Pancreas (tissue), 10 donors: ENCODE data around the gene ACSS1. TPM values are rescaled to one million over a fixed set of nuclear protein-coding genes. Genes with fewer than 3 reads are reported as not detected.

Experiments used
- ATAC-seq, 4 donors: fragments of 200-7000 bp; cut with Tn5 transposase; one replicate each; pipeline versions ENCODE4 v1.8.0 to v1.9.1; 2020; ENCODE audit warnings: mild to moderate bottlenecking in 4 of 4, moderate library complexity in 4 of 4
- DNase-seq, 6 donors: peaks; one replicate each; pipeline ENCODE4 v3.0.0-alpha.2; 2020
- FAIRE-seq: peaks from 2 replicates; lab custom pipeline; 2012; peaks lifted over from hg19 to GRCh38; lab: Jason Lieb, UNC
- H3K27ac ChIP-seq, 4 donors: fragments of 200-600 bp; sonication (generic); 1 replicate in 3 of 4; 2 replicates in 1 of 4; pipeline versions ENCODE4 v1.5.0 to v1.8.0; 2020
- H3K27me3 ChIP-seq, 4 donors: fragments of 200-600 bp; one replicate each; pipeline ENCODE4 v1.8.0; 2021
- H3K36me3 ChIP-seq, 3 donors: fragments of 200-600 bp; sonication (generic) in 1 of 3; one replicate each; pipeline versions ENCODE4 v1.5.0 to v1.8.0; 2020 to 2021
- H3K4me1 ChIP-seq, 3 donors: fragments of 200-600 bp; one replicate each; pipeline ENCODE4 v1.8.0; 2021
- H3K4me3 ChIP-seq, 4 donors: fragments of 200-600 bp; sonication (generic) in 2 of 4; one replicate each; pipeline versions ENCODE4 v1.5.0 to v1.8.0; 2020 to 2021
- H3K9me3 ChIP-seq, 4 donors: fragments of 200-600 bp; one replicate each; pipeline ENCODE4 v1.8.0; 2021
- CTCF ChIP-seq, 4 donors: fragments of 200-600 bp; sonication (generic) in 3 of 4; IDR thresholded peaks; one replicate each; pipeline versions ENCODE4 v1.5.0 to v1.8.0; 2021; ENCODE audit warnings: antibody characterized with exemption in 4 of 4
- WGBS, 2 donors: extraction: QIAGEN DNeasy Blood & Tissue Kit; methylation state at CpG; one replicate each; pipeline ENCODE4 v1.1.7; 2013; 5-methylcytosine and 5-hydroxymethylcytosine counted together
- intact Hi-C, 3 donors: fragments of 100-400 bp; cut with DNase I; formaldehyde crosslinking; loops; one replicate each; pipeline versions ENCODE4 v1.11.1 to v1.14.2; 2022
- polyA plus RNA-seq, 2 donors: library from polyadenylated mRNA; stranded (reverse); fragments of 200-250 nt; gene quantifications; one replicate each; pipeline ENCODE4 v1.2.3, GENCODE V29; 2013
- total RNA-seq, 6 donors: library from RNA; stranded (reverse); fragmentation: NEBNext Ultra II Directional in 4 of 6; extraction: Animal tissue kit (Norgen Biotek cat#: 25700) in 4 of 6; gene quantifications; one replicate each; pipeline versions ENCODE4 v1.2.1 to v1.2.4, GENCODE V29; 2021 to 2023
- donor health status: healthy with polysubstance abuse.
- donor health status: DM: no; HTN: no; CAD: no; lungs with moderate emphysema.
- donor health status: DM: no; HTN: no; CAD: no.
- donor health status: control.
- donor health status: control.
- donor health status: Bipolar disorder and iron deficiency.
- donor health status: DM: yes; HTN: yes; CAD: no.
- donor health status: DM: no; HTN: no; CAD: no.
- donor health status: DM: no; HTN: no; CAD: no.
- donor health status: DM: yes; HTN: yes; CAD: no.

Gene ACSS1
- total and polyA plus RNA-seq, 8 donors: 30.4 to 47.2 (median 36.0) TPM

GRCh38 chr20:24993337-24994185, 64.4 kb downstream of the ACSS1 start:
- no peak for DNase-seq
- peak overlapping the region; percentile 84 to 96 (median 90) for H3K27ac ChIP-seq
- ATAC-seq: peak; percentile 51 to 72 (median 59)
- WGBS, 2 donors: 14 to 19% methylated on average over 9 of the region's 9 CpGs
- peaks cover 5 to 32% (median 8%) of the 10 kb centered on the region in 3 donors for H3K4me1 ChIP-seq
- no peaks in the 10 kb centered on the region for H3K36me3 ChIP-seq
- peak in 3 of 4 donors; percentile 16 to 17 (median 17) for TF ChIP-seq CTCF (IDR thresholded peaks at IDR 0.05)
- FAIRE-seq: peak; percentile 51
- no peaks in the 10 kb centered on the region for H3K9me3 ChIP-seq
- intact Hi-C loops: loop anchor here (2.0 to 10.0 kb wide), 4 partner anchors 71 to 181 kb away; no protein-coding TSS in a partner anchor
- no peaks in the 10 kb centered on the region for H3K27me3 ChIP-seq
- peak overlapping the region in 3 of 4 donors; percentile 67 to 90 (median 70) for H3K4me3 ChIP-seq

GRCh38 chr20:24992487-24993205, 65.3 kb downstream of the ACSS1 start, which contains the start of gene APMAP:
Gene APMAP, minus strand, starts transcription at chr20:24992751. Its CDS starts 63 bp downstream, at chr20:24992688.
- DNase-seq (peak; percentile 93 to 97 (median 96)), FAIRE-seq (no peak), ATAC-seq (peak; percentile 94 to 97 (median 96))
- TF ChIP-seq CTCF (IDR thresholded peaks at IDR 0.05): no peak
- 0% methylated on average over 67 to 69 of the region's 69 CpGs for WGBS, 2 donors
- intact Hi-C loops: loop anchor here in 2 of 3 donors (10.0 kb wide), 2 partner anchors 72 to 182 kb away; no protein-coding TSS in a partner anchor
- Histone ChIP-seq H3K27me3 (no peaks in the 10 kb centered on the region), H3K9me3 (no peaks in the 10 kb centered on the region), H3K36me3 (no peaks in the 10 kb centered on the region), H3K27ac (peak within 1 kb of the TSS; percentile 84 to 96 (median 90)), H3K4me1 (peaks cover 5 to 32% (median 8%) of the 10 kb centered on the region in 3 donors), H3K4me3 (peak within 1 kb of the TSS; percentile 48 to 90 (median 68))

- H3K27me3 ChIP-seq: no peaks in the 10 kb centered on the region
- FAIRE-seq (no peak), ATAC-seq (peak; percentile 22 to 34 (median 26)), DNase-seq (peak in 2 of 6 donors; percentile 64 to 71)
- H3K27ac ChIP-seq: peak overlapping the region; percentile 84 to 96 (median 90)
- H3K36me3 ChIP-seq: no peaks in the 10 kb centered on the region
- no peak for TF ChIP-seq CTCF (IDR thresholded peaks at IDR 0.05)
- no peaks in the 10 kb centered on the region for H3K9me3 ChIP-seq
- WGBS, 2 donors: 0 to 1% methylated on average over 34 to 36 of the region's 36 CpGs
- intact Hi-C loops: loop anchor here in 2 of 3 donors (10.0 kb wide), 2 partner anchors 73 to 183 kb away; no protein-coding TSS in a partner anchor
- peak overlapping the region; percentile 48 to 90 (median 68) for H3K4me3 ChIP-seq
- peaks cover 5 to 32% (median 8%) of the 10 kb centered on the region in 3 donors for H3K4me1 ChIP-seq
Measured at GRCh38 chr20:24991897-24992486, 65.9 kb downstream of the ACSS1 start.

- H3K4me3 ChIP-seq: peak overlapping the region in 1 of 4 donors; percentile 90
- DNase-seq: no peak
- intact Hi-C loops: loop anchor here in 2 of 3 donors (10.0 kb wide), 2 partner anchors 74 to 184 kb away; no protein-coding TSS in a partner anchor
- H3K27me3 ChIP-seq: no peaks in the 10 kb centered on the region
- no peak for ATAC-seq
- H3K36me3 ChIP-seq: no peaks in the 10 kb centered on the region
- peaks cover 5 to 32% (median 8%) of the 10 kb centered on the region in 3 donors for H3K4me1 ChIP-seq
- WGBS, 2 donors: 93 to 96% methylated on average over 2 of the region's 2 CpGs
- no peak for FAIRE-seq
- TF ChIP-seq CTCF (IDR thresholded peaks at IDR 0.05): no peak
- no peak overlapping the region for H3K27ac ChIP-seq
- no peaks in the 10 kb centered on the region for H3K9me3 ChIP-seq
Measured at GRCh38 chr20:24990810-24991252, 67.1 kb downstream of the ACSS1 start.
